ENCODE data around the gene C16orf92.

C16orf92 gene

GRCh38 chr16:30022887-30023286 is at the start of gene C16orf92:
Gene C16orf92, plus strand, starts transcription at chr16:30023198. Its CDS starts 143 bp downstream, at chr16:30023341.
- Histone ChIP-seq H3K27ac (peak within 1 kb of the TSS; percentile 28), H3K4me3 (ENCODE audit: low read depth, low read length) (no peak within 1 kb of the TSS), H3K9me3 (ENCODE audit: severe bottlenecking) (no peaks in the 10 kb centered on the region), H3K36me3 (peaks cover 42% of the 10 kb centered on the region), H3K27me3 (ENCODE audit: insufficient read depth, low read depth, severe bottlenecking) (no peaks in the 10 kb centered on the region)
- no peak for TF ChIP-seq CTCF (IDR thresholded peaks at IDR 0.05; ENCODE audit: low read depth, low read length)
- no peak for DNase-seq

- Histone ChIP-seq H3K36me3 (peaks cover 37% of the 10 kb centered on the region), H3K27me3 (ENCODE audit: insufficient read depth, low read depth, severe bottlenecking) (no peaks in the 10 kb centered on the region), H3K4me3 (ENCODE audit: low read depth, low read length) (peak within 1 kb of the TSS; percentile 91), H3K9me3 (ENCODE audit: severe bottlenecking) (peaks cover 7% of the 10 kb centered on the region), H3K27ac (peak within 1 kb of the TSS; percentile 74)
- peak; percentile 99 for DNase-seq
- TF ChIP-seq CTCF (IDR thresholded peaks at IDR 0.05; ENCODE audit: low read depth, low read length): no peak
Measured at GRCh38 chr16:29973384-29974246, 49.4 kb upstream of the C16orf92 start, which contains the start of gene TAOK2. Gene TAOK2, plus strand, starts transcription at chr16:29973868. Its CDS starts 3,905 bp downstream, at chr16:29977773.

GRCh38 chr16:29974291-29975133 is 48.5 kb upstream of the C16orf92 start:
- DNase-seq: no peak
- Histone ChIP-seq H3K27me3 (ENCODE audit: insufficient read depth, low read depth, severe bottlenecking) (no peaks in the 10 kb centered on the region), H3K27ac (peak overlapping the region; percentile 74), H3K9me3 (ENCODE audit: severe bottlenecking) (peaks cover 7% of the 10 kb centered on the region), H3K4me3 (ENCODE audit: low read depth, low read length) (peak overlapping the region; percentile 91), H3K36me3 (peaks cover 43% of the 10 kb centered on the region)
- no peak for TF ChIP-seq CTCF (IDR thresholded peaks at IDR 0.05; ENCODE audit: low read depth, low read length)

- no peak for TF ChIP-seq CTCF (IDR thresholded peaks at IDR 0.05; ENCODE audit: low read depth, low read length)
- H3K4me3 ChIP-seq (ENCODE audit: low read depth, low read length): peak overlapping the region; percentile 91
- H3K27me3 ChIP-seq (ENCODE audit: insufficient read depth, low read depth, severe bottlenecking): no peaks in the 10 kb centered on the region
- H3K27ac ChIP-seq: peak overlapping the region; percentile 74; the same call in 1 of the 2 replicates
- H3K9me3 ChIP-seq (ENCODE audit: severe bottlenecking): peaks cover 7% of the 10 kb centered on the region
- H3K36me3 ChIP-seq: peaks cover 50% of the 10 kb centered on the region
- no peak for DNase-seq
Measured at GRCh38 chr16:29975134-29975538, 47.9 kb upstream of the C16orf92 start.

GRCh38 chr16:29975811-29976511 is 47.0 kb upstream of the C16orf92 start:
- H3K9me3 ChIP-seq (ENCODE audit: severe bottlenecking): peaks cover 7% of the 10 kb centered on the region
- H3K27me3 ChIP-seq (ENCODE audit: insufficient read depth, low read depth, severe bottlenecking): no peaks in the 10 kb centered on the region
- no peak for TF ChIP-seq CTCF (IDR thresholded peaks at IDR 0.05; ENCODE audit: low read depth, low read length)
- no peak overlapping the region for H3K27ac ChIP-seq
- no peak for DNase-seq
- no peak overlapping the region for H3K4me3 ChIP-seq (ENCODE audit: low read depth, low read length)
- peaks cover 58% of the 10 kb centered on the region for H3K36me3 ChIP-seq
